H1 (cell line): ENCODE data around the gene LDLR. TPM values are rescaled to one million over a fixed set of nuclear protein-coding genes. Genes with fewer than 3 reads are reported as not detected.

Source experiments
- CTCF ChIA-PET: fragments of 300-600 bp; sonication (Branson Sonifier 250); formaldehyde crosslinking; loops from one replicate; lab custom pipeline; 2021; ENCODE audit not compliant: partially characterized antibody; lab: Charles Lee
- POLR2A ChIA-PET: fragments of 300-600 bp; sonication (Branson Sonifier 250); formaldehyde crosslinking; loops from one replicate; lab custom pipeline; 2021; ENCODE audit warnings: inconsistent platforms; ENCODE audit not compliant: partially characterized antibody; lab: Charles Lee
- DNase-seq, 2 experiments: peaks; one replicate each; pipeline versions ENCODE4 v3.0.0 to v3.0.0-alpha.2; 2010 to 2022; ENCODE audit warnings: low spot score in 2 of 2, low read depth in 1 of 2, mixed read lengths in 1 of 2
- FAIRE-seq: peaks from 2 replicates; lab custom pipeline; 2011; peaks lifted over from hg19 to GRCh38; lab: Jason Lieb, UNC
- H2AFZ ChIP-seq: 2 replicates; pipeline ENCODE4 v1.8.1; 2012; ENCODE audit warnings: low read length, inconsistent platforms
- H2AK5ac ChIP-seq: 2 replicates; pipeline ENCODE4 v1.6.1; 2013; ENCODE audit warnings: low read depth, low read length
- H2BK120ac ChIP-seq: replicated peaks from 2 replicates; pipeline ENCODE3; 2013; ENCODE audit warnings: low read depth, low read length, inconsistent platforms
- H2BK12ac ChIP-seq: 2 replicates; pipeline ENCODE4 v1.6.1; 2013; ENCODE audit warnings: low read depth, low read length
- H2BK15ac ChIP-seq: 2 replicates; pipeline ENCODE4 v1.6.1; 2013; ENCODE audit warnings: low read length
- H2BK20ac ChIP-seq: 2 replicates; pipeline ENCODE4 v1.6.1; 2013; ENCODE audit warnings: low read length
- H2BK5ac ChIP-seq: 2 replicates; pipeline ENCODE4 v1.6.1; 2013; ENCODE audit warnings: low read depth, low read length
- H3K14ac ChIP-seq: 2 replicates; pipeline ENCODE4 v1.6.1; 2013; ENCODE audit warnings: inconsistent platforms; ENCODE audit not compliant: insufficient read length
- H3K18ac ChIP-seq: 2 replicates; pipeline ENCODE4 v1.6.1; 2013; ENCODE audit warnings: low read length; ENCODE audit errors: extremely low read depth
- H3K23ac ChIP-seq: 2 replicates; pipeline ENCODE4 v1.6.1; 2013; ENCODE audit warnings: inconsistent platforms; ENCODE audit not compliant: insufficient read length
- H3K23me2 ChIP-seq: 2 replicates; pipeline ENCODE4 v1.6.1; 2013; ENCODE audit warnings: low read depth, low read length
- H3K27ac ChIP-seq: 2 replicates; pipeline ENCODE4 v1.6.1; 2011; ENCODE audit warnings: low read depth, low read length, inconsistent platforms
- H3K27me3 ChIP-seq, 4 experiments: replicated peaks in 1 of 4; 1 replicate in 1 of 4; 2 replicates in 3 of 4; pipeline versions ENCODE4 v1.6.1 to v1.8.1; 2011 to 2013; ENCODE audit warnings: low read length in 3 of 4, mild to moderate bottlenecking in 3 of 4, inconsistent platforms in 2 of 4, mixed read lengths in 2 of 4, moderate library complexity in 1 of 4; ENCODE audit not compliant: control insufficient read depth in 3 of 4, insufficient read depth in 3 of 4; ENCODE audit errors: extremely low read depth in 1 of 4
- H3K36me3 ChIP-seq, 4 experiments: 2 replicates each; pipeline versions ENCODE4 v1.6.1 to v1.8.1; 2011 to 2013; ENCODE audit warnings: mild to moderate bottlenecking in 4 of 4, low read length in 3 of 4, moderate library complexity in 2 of 4, control low read depth in 1 of 4, inconsistent platforms in 1 of 4; ENCODE audit not compliant: insufficient read depth in 4 of 4, control insufficient read depth in 2 of 4
- H3K4ac ChIP-seq: replicated peaks from 2 replicates; pipeline ENCODE3; 2013; ENCODE audit warnings: low read length, low read depth, mixed read lengths, inconsistent platforms; ENCODE audit not compliant: insufficient read length
- H3K4me1 ChIP-seq, 4 experiments: replicated peaks in 1 of 4; 1 replicate in 1 of 4; 2 replicates in 3 of 4; pipeline versions ENCODE4 v1.6.1 to v1.8.1; 2011 to 2013; ENCODE audit warnings: low read length in 3 of 4, inconsistent platforms in 2 of 4, mixed read lengths in 1 of 4; ENCODE audit not compliant: insufficient read depth in 4 of 4, control insufficient read depth in 3 of 4
- H3K4me2 ChIP-seq, 2 experiments: 2 replicates each; pipeline versions ENCODE4 v1.6.1 to v1.8.1; 2011 to 2013; ENCODE audit warnings: low read depth in 2 of 2, low read length in 2 of 2, control low read depth in 1 of 2, inconsistent platforms in 1 of 2, mild to moderate bottlenecking in 1 of 2; ENCODE audit not compliant: insufficient read depth in 1 of 2
- H3K4me3 ChIP-seq, 4 experiments: fragments of 200-600, 300-600 bp in 1 of 4; sonication (generic), shearing (Covaris generic), sonication (Bioruptor Twin) in 1 of 4; 2 replicates each; pipeline versions ENCODE4 v1.5.1 to v1.8.1; 2011 to 2016; ENCODE audit warnings: low read length in 4 of 4, low read depth in 3 of 4, control low read depth in 2 of 4, inconsistent platforms in 2 of 4, mild to moderate bottlenecking in 2 of 4, mixed read lengths in 1 of 4, moderate library complexity in 1 of 4; ENCODE audit not compliant: insufficient read depth in 2 of 4; ENCODE audit errors: extremely low read depth in 1 of 4
- H3K56ac ChIP-seq: replicated peaks from 2 replicates; pipeline ENCODE3; 2013; ENCODE audit warnings: low read depth, mild to moderate bottlenecking, mixed read lengths, low read length, inconsistent platforms; ENCODE audit not compliant: insufficient read length
- H3K79me1 ChIP-seq: 2 replicates; pipeline ENCODE4 v1.6.1; 2013; ENCODE audit warnings: low read depth, low read length, control low read depth
- H3K79me2 ChIP-seq, 2 experiments: 2 replicates each; pipeline versions ENCODE4 v1.6.1 to v1.8.1; 2012 to 2013; ENCODE audit warnings: low read length in 2 of 2, mild to moderate bottlenecking in 2 of 2, inconsistent platforms in 1 of 2; ENCODE audit not compliant: insufficient read depth in 2 of 2, control insufficient read depth in 1 of 2
- H3K9ac ChIP-seq, 4 experiments: replicated peaks in 1 of 4; 1 replicate in 1 of 4; 2 replicates in 3 of 4; pipeline versions ENCODE4 v1.6.1 to v1.8.1; 2011 to 2013; ENCODE audit warnings: low read depth in 3 of 4, low read length in 3 of 4, control low read depth in 2 of 4, mild to moderate bottlenecking in 2 of 4, moderate library complexity in 2 of 4, inconsistent platforms in 1 of 4; ENCODE audit errors: extremely low read depth in 1 of 4
- H3K9me3 ChIP-seq, 2 experiments: 2 replicates each; pipeline versions ENCODE4 v1.6.1 to v1.8.1; 2012 to 2013; ENCODE audit warnings: mild to moderate bottlenecking in 2 of 2, moderate library complexity in 2 of 2, control low read depth in 1 of 2, inconsistent platforms in 1 of 2, low read depth in 1 of 2, low read length in 1 of 2, mixed read lengths in 1 of 2; ENCODE audit not compliant: insufficient read depth in 2 of 2
- H4K20me1 ChIP-seq, 2 experiments: replicated peaks in 1 of 2; 2 replicates each; pipeline versions ENCODE3 to v1.8.1; 2011 to 2013; ENCODE audit warnings: inconsistent platforms in 2 of 2, low read length in 2 of 2, mild to moderate bottlenecking in 1 of 2; ENCODE audit not compliant: insufficient read depth in 2 of 2, control insufficient read depth in 1 of 2
- H4K5ac ChIP-seq: 2 replicates; pipeline ENCODE4 v1.6.1; 2013; ENCODE audit warnings: low read length, low read depth, mixed read lengths, inconsistent platforms; ENCODE audit not compliant: insufficient read length
- H4K8ac ChIP-seq: 2 replicates; pipeline ENCODE4 v1.8.0; 2013; ENCODE audit warnings: mild to moderate bottlenecking, moderate library complexity, low read length, inconsistent platforms; ENCODE audit not compliant: insufficient read depth; ENCODE audit errors: extremely low read depth
- H4K91ac ChIP-seq: replicated peaks from 2 replicates; pipeline ENCODE3; 2013; ENCODE audit warnings: low read length, mixed read lengths, inconsistent platforms; ENCODE audit not compliant: insufficient read length
- GABPA ChIP-seq: IDR thresholded peaks from 2 replicates; pipeline ENCODE4 v1.6.1; 2011; ENCODE audit warnings: mild to moderate bottlenecking, low read length, moderate library complexity, borderline replicate concordance; ENCODE audit not compliant: insufficient read depth
- POLR2AphosphoS5 ChIP-seq: IDR thresholded peaks from 2 replicates; pipeline ENCODE4 v1.6.1; 2011; ENCODE audit warnings: low read depth, low read length
- WGBS, 2 experiments: shearing (Covaris generic) in 1 of 2; methylation state at CpG; one replicate each; pipeline versions ENCODE4 v1.1.6 to v1.1.7; 2013 to 2015; ENCODE audit warnings: low lambda C conversion rate in 2 of 2, mixed read lengths in 2 of 2, inconsistent platforms in 1 of 2, low coverage in 1 of 2, missing lambda C conversion rate in 1 of 2; ENCODE audit not compliant: insufficient replicate concordance in 2 of 2, insufficient coverage in 1 of 2, insufficient read length in 1 of 2; ENCODE audit errors: extremely low coverage in 1 of 2, missing lambda C conversion rate in 1 of 2; 5-methylcytosine and 5-hydroxymethylcytosine counted together
- polyA plus RNA-seq, 7 experiments: library from polyadenylated mRNA; depleted of rRNA in 3 of 7; stranded (reverse) in 5 of 7; unstranded in 2 of 7; fragments of >200 nt in 5 of 7; fragments of 200-250 nt in 2 of 7; gene quantifications; 1 replicate in 5 of 7; 2 replicates in 1 of 7; 4 replicates in 1 of 7; pipeline versions ENCODE4 v1.2.1 to v1.2.3, GENCODE V29; 2011 to 2013; ENCODE audit warnings: missing spikeins in 2 of 7, mixed read lengths in 2 of 7
- total RNA-seq: library from RNA; stranded (reverse); fragmentation: NEBNext Ultra II Directional; extraction: Animal tissue kit (Norgen Biotek cat#: 25700); gene quantifications from 2 replicates; pipeline ENCODE4 v1.2.1, GENCODE V29; 2021

Gene LDLR
- total and polyA plus RNA-seq, 2 of the 8 experiments (the other 6 are each of a cell fraction or from before 2014, with no cell fraction given), result 70.1 to 118 TPM

- H3K36me3 ChIP-seq, result peaks cover 61 to 96% (median 86%) of the 10 kb centered on the region in 4 experiments
- H3K27me3 ChIP-seq, result no peaks in the 10 kb centered on the region
- FAIRE-seq (no peak), DNase-seq (no peak)
- no peaks in the 10 kb centered on the region; the same call in 1 of the 2 replicates for H3K79me1 ChIP-seq
- H2BK120ac ChIP-seq, result no peak overlapping the region
- no peak overlapping the region for H4K5ac ChIP-seq
- H3K23ac ChIP-seq, result no peak overlapping the region
- no peak overlapping the region for H2BK20ac ChIP-seq
- WGBS, 2 experiments, result 81% methylated on average over 11 of the region's 11 CpGs; no CpG with 5 or more reads in 1 of the 2 experiments
- no peak overlapping the region for H2AFZ ChIP-seq
- H3K4me1 ChIP-seq, result no peaks in the 10 kb centered on the region
- no peak overlapping the region for H4K91ac ChIP-seq
- H3K4me2 ChIP-seq, result no peak overlapping the region
- no peak overlapping the region for H2BK12ac ChIP-seq
- H3K23me2 ChIP-seq, result no peaks in the 10 kb centered on the region
- H3K9ac ChIP-seq, result no peak overlapping the region
- H3K79me2 ChIP-seq, result no peaks in the 10 kb centered on the region; a peak in 1 of 4 replicates
- no peak overlapping the region for H3K27ac ChIP-seq
- no peak overlapping the region for H2BK5ac ChIP-seq
- H3K4ac ChIP-seq, result no peak overlapping the region
- CTCF ChIA-PET, result interaction anchor here (1.1 to 1.9 kb wide), 3 partner anchors 10 to 80 kb away, joined by 3 to 15 read pairs (median 4); no protein-coding TSS in a partner anchor
- POLR2A ChIA-PET, result no interaction called here
- H3K14ac ChIP-seq, result no peak overlapping the region
- no peak overlapping the region for H3K18ac ChIP-seq
- no peak overlapping the region for H2AK5ac ChIP-seq
- no peak overlapping the region for H4K8ac ChIP-seq
- TF ChIP-seq GABPA (no peak), POLR2AphosphoS5 (0 out of 2 replicates have a peak, but pooled peaks have one; percentile 14)
- TF ChIP-seq, all 59 proteins: peak for 1
- Histone ChIP-seq H3K56ac (no peak overlapping the region), H3K9me3 (no peaks in the 10 kb centered on the region), H3K4me3 (no peak overlapping the region), H4K20me1 (peaks cover 10 to 27% of the 10 kb centered on the region in 2 experiments), H2BK15ac (no peak overlapping the region)
Observed at GRCh38 chr19:11115895-11116446, 26.7 kb downstream of the LDLR start.
